Glomerular visceral epithelial cell (primary cell): ENCODE results near the gene KLHL30.

Experiments used
- DNase-seq: peaks from one replicate; pipeline ENCODE4 v3.0.0-alpha.2; 2016; ENCODE audit errors: extremely low spot score

KLHL30 gene

DNA sequence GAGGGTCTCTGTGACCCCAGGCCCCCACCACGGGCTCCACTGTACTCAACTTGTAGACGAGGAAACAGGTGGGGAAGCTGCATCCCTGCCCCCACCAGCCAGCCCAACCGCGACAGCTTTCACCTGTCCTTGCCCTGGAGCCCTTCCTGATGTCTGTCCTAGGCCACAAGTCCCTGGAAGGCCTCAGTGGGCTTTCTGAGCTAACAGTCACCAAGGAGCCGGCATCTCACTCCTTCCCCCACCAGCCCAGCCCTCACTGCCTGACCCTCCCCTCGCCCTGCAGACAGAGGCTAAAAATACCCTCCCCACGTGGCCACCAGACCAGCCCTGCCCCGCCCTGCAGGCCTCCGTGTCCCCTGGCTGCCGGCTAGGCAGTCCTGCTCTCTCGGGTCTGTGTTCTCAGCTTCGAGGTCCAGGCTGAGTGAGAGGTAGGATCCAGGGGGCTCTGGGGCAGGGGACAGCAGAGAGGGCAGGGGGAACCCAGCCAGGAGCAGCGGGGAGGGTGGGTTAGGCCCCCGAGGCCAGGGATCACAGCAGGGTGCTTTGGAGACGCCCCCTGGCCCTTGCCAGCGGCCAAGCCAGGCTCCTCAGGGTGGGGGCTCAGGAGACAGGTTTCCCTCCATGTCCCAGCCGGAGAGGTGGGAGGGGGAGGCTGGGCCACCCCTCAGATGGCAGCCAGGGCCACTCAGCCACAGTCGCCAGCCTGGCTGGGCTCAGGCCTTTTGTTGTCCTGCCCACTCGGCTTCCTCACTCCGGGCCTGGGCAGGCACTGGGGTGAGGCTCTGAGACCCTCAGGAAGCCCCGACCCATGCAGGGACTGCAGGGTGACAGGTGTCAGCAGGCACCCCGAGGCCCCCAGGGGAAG is at the start of gene KLHL30:
Gene KLHL30 (plus strand): TSS at position 338 of the 865 bp plus-strand sequence. CDS start 2,087 bp downstream, outside the sequence.
- no peak for DNase-seq

DNA sequence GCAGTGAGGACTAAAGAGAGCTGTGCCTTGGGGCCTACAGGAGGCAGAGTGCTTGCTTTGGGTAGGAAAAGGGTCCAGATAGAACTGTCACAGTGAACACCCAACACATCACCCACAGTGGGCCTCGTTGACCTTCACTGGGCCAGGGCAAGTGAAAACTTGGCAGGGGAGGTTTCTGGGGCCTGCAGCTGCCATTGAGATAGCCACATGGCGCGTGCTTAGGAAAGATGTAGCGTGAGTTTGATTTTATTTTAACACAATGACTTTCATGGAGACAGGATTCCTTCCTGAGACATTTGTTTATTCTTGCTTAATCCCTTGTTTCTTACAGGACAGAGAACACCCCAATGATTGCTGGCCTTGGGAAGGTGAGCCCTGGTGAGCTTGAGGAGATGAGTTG is 47.6 kb upstream of the KLHL30 start:
- DNase-seq = no peak

DNA sequence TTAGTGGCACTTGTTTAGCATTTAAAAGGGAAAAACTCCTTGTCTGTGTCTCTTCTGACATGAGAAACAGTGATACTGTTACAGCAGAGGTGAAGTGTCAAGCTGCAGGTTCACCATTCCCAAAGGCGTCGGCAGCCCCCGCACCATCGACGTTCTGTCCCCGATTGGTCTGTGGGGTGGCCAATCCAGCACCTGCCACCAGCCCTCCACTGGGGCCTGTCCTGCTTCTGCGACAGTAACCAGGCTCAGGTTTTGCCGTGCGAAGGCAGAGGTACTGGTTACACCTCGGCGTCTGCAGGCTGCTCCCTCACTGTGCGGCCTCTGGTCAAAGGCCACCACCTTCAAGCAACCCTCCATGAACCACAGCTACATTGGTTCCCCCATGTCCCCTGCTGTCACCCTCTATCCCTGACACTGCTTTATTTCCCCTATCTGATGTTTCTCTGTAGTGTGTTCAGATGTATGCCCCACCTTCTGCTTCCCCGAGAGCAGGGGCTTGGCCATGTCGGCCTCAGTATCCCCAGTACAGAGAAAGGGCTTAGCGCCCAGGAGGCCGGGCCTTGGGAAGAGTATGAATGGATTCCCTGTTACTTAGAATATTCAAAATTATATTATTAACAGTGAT is 46.9 kb upstream of the KLHL30 start:
- DNase-seq = no peak

GRCh38 chr2:238092486-238093035 is 45.9 kb upstream of the KLHL30 start:
- DNase-seq = no peak

DNA sequence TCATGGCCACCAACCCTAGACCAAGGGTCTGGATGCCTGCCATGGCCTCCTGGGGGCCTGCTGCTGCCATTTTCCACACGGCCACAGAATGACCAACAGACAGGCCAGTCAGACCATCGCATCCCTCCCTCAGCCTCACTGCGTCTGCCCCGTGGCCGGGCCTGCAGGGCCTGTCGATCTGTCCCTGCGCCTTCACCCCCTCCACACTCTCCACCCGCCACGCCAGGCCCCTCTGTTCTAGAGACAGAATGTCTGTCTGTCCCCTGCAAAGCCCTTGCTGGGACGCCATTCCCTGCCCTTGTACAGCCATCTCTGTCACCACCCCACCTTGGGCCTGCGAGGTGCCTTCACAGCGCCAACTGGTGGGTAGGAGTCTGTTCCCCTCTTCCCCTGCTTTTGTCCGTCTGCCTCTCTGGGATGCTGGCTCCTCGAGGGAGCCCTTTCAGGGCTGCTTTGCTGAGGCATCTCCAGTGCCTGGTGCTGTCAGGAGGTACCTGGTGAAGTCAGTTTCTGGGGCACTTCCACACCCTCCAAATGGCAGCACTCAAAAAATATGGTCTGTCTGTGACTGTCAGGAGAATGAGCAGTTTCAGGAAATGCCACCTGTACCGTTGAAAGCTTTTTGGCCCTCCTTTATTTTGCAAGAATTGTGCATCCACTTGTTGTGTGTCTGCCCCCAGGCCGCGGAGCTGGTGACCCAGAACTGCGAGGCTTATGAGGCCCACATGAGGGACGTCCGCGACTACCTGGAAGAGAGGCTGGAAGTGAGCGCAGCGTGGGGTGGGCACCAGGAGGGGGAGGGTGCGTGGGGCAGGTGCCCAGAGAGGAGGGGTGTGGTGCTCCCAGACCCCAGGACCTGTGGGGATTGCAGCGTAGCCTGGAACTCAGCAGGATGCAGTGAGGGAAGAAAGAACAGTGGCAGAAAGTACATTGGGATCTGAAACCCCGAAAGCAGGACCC is 45.0 kb upstream of the KLHL30 start:
- no peak for DNase-seq

GRCh38 chr2:238094438-238095022 is 43.9 kb upstream of the KLHL30 start:
- DNase-seq = no peak

DNA sequence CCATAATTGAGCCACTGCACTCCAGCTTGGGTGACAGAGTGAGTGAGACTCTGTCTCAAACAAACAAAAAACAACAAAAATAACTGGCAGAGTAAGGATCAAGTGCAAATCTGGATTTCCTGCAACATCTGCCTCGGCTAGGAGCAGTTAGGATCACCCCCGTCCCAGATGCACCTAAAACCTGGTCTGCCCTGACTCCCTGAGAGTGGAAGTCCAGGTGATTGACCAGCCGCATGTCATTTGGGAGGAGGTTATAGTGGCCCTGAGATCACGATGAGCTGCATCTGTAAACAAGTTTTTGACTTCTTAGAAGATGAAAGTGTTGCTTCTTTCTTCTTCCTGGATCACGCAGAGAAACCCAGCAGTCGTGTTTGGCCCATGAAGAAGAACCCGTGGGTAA is 43.3 kb upstream of the KLHL30 start:
- DNase-seq = no peak

- no peak for DNase-seq
Observed at GRCh38 chr2:238096311-238097011, 42.0 kb upstream of the KLHL30 start.

DNA sequence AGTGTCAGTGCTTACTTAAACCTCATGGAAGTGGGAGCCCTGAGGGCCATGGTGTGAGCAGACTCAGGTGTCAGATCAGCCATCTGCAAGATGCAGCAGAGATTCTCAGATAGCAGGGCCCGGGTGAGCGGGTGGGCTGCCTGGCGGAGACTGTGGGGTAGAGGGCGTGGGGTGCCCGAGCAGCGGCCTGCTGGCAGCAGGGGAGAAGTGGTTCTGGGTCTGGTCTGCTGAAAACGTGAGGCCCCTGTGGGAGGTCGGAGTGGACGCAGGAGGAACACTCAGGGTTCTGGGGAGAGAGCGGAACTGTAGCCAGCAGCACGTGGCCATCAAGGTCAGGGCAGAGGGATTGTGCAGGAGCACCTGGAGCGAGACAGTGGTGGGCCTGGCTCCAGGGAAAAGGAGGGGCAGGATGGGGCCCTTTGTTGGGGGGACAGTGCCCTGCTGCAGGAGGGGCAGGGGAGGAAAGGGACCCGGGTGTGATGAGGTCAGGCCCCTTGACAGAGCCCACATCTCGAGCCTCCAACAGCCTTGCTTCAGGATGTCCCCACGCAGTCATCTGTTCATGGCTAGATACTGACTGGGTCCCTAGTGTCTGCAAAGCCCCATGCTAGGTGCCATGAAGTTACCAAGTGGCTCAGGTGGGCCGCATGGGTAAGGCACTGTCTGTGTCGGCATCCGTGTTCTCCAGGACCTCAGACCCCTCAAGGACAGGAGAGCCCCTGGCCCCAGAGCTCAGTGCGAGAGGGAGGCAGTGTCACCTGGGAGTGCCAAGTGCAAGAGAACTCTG is 41.1 kb upstream of the KLHL30 start:
- DNase-seq = no peak

GRCh38 chr2:238097988-238098871 is 40.2 kb upstream of the KLHL30 start:
- peak; percentile 94 for DNase-seq

DNA sequence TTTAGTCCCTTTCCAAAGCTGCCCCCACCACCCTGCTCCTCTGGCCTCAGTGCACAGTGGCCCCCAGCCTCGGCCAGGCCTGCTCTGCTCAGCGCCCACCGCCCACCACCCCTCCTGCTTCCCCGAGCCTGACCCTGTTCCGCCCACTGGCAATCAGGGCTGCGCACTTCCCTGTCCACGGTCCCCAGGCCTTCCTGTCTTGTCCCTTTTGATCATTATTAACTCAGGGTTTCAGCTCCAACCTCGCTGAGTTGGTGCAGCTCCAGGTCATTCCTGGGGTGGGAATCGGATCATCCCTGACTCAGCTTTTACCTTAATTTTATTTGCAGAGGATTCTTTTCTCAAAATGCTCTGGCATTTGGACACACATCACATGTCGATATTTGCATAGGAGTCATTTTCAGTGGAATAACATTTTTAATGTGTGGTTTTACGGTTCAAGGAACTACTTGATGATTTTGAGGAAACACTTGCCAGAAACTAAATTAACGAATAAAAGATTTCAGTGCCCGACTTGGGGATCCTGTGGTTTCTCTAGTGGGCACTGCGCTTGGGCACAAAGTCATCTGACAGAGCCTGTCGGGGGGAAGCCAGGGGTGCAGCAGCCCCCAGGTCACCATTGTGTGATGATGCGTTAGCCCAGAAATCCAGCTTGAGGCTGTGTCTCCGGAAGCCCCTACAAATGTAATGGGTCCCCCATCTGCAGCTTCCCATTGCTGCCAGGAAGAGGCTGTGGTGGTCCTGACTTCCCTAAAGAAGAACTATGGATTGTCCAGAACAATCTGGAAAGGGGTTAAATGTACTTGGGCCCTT is 39.4 kb upstream of the KLHL30 start:
- DNase-seq = peak; percentile 89

DNA sequence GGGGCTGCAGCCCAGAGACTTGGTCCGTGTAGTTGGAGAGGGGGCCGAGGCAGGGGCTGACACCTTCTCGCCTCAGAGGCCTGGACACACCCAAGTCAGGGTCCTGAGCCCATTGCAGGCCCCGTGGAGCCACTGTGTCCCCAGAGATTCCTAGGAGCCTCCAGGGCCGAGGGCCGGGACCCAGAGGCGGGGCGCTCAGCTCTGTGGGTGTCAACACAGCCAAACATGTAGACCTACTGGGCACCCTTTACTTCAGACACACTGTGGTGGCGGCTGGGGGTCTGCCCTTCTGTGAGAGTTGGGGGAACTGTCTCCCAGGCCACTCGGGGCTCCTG is 38.8 kb upstream of the KLHL30 start:
- DNase-seq = no peak

GRCh38 chr2:238100049-238100820 is 38.2 kb upstream of the KLHL30 start, which contains the start of gene ESPNL:
Gene ESPNL (plus strand): TSS chr2:238100340. CDS start chr2:238100420, 80 bp downstream.
- DNase-seq = peak; percentile 73

DNA sequence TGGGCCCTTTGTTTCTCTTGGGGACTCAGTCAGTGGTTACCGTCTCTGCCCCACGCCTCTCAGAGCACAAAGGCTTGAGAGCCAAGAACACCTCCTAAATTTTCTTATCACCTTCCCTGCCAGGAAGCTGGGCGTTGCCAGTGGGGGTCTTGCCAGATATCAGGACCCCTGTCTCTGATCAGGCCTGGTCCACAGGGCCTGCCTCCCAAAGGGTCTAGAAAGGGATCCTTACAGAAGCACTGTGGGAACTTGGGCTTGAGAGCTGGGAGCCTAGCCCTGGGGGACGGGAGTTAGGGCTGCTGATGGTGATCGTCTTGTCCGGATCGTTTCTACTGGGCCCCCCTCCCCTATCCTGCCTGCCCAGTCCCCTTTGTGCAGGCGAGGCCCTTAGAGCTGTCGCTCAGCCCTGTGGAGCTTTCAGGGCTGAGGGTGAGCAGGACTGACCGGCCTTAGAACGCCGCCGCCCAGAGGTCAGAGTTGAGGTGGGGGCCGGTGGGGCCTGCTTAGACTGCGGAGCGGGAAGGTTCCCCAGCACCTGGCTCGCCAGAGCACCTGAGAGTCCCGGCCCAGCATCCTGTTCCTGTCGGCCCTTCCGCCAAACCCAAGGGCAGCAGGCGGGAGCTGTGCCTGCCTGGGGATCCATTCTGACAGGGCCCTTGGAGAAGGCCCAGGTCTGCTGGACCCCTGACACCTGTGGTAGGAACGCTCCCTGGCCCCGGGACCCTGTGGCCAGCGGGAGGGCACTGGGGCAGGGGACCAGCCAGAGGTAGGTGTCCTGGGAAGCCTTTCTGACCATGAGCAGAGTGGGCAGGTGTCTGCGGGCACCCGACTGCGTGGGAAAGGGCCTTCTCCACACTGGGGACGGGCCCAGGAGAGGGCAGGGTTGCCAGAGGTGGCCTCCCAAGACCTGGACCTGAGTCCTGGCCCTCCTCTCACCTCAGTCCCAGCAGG is 37.4 kb upstream of the KLHL30 start:
- no peak for DNase-seq

DNA sequence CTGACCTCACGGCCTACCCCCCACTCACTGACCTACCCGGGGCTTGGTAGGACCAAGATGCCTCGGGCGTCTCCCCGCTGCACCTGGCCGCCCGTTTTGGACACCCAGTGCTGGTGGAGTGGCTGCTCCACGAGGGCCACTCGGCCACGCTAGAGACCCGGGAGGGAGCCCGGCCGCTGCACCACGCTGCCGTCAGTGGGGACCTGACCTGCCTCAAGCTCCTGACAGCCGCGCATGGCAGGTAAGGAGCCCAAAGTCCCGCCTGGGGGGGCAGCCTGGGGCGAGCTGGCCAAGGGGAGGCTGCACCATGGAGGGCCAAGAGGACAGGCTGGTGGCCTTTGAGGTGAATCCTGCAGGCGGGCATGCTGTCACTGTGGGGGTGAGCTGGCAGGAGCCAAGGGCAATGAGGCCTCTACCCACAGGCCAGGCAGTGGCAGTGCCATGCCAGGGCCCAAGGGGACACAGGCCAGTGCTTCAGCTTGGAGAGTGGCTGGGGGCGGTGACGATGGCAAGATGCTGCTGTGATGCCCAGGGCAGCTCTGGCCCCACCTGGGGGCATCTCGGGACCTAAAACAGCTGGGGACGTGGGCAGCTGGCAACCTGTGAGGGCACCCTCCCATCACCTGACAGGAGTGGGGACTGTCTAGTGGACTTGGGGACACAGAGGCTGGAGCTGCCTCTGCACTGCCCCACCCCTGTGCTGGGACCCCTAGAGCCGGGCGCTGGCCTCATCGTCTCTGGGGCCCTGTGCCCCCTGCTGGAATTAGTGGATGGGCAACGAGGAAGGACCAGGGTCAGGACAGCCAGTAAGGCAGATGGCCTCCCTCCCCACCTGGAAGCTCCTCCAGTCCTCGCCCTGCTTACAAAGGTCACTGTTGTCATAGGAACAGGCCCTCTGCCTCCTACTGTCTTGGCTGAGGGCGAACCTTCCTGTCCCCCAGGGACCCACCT is 36.3 kb upstream of the KLHL30 start:
- DNase-seq = no peak
